ENCODE measurements around the gene ZNF710.

DNA sequence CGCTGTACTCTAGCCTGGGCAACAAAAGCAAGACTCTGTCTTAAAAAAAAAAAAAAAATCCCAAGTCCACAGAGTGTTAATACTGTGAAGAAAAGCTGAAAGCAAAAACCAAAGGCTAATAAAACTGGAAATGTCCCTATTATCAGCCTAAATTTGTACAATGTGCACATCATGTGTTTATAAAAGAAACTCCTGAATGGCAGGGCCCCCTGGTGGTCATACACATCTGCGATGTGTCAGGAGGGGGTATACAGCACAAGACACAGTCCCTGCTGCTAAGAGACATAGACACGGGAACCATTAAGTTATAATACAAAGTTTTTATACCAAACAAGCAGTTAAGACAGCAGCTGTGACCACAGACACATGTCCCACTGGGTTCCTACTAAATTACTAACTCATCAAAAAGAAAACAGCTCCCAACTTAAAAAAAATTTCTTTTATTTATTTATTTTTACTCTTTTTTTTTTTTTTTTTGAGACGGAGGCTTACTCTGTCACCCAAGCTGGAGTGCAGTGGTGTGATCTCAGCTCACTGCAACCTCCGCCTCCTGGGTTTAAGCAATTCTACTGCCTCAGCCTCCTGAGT is 70.2 kb downstream of the ZNF710 start:
- no peak for TF ChIP-seq POLR2A (IDR thresholded peaks at IDR 0.05)
- TF ChIP-seq, protein P1, sequence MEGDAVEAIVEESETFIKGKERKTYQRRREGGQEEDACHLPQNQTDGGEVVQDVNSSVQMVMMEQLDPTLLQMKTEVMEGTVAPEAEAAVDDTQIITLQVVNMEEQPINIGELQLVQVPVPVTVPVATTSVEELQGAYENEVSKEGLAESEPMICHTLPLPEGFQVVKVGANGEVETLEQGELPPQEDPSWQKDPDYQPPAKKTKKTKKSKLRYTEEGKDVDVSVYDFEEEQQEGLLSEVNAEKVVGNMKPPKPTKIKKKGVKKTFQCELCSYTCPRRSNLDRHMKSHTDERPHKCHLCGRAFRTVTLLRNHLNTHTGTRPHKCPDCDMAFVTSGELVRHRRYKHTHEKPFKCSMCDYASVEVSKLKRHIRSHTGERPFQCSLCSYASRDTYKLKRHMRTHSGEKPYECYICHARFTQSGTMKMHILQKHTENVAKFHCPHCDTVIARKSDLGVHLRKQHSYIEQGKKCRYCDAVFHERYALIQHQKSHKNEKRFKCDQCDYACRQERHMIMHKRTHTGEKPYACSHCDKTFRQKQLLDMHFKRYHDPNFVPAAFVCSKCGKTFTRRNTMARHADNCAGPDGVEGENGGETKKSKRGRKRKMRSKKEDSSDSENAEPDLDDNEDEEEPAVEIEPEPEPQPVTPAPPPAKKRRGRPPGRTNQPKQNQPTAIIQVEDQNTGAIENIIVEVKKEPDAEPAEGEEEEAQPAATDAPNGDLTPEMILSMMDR (IDR thresholded peaks at IDR 0.05) = peak; percentile 73 to 80 (median 75)

Data from testis (tissue), 2 donors.